ENCODE measurements around the gene SEC24D. TPM values are rescaled to one million over a fixed set of nuclear protein-coding genes. Genes with fewer than 3 reads are reported as not detected.

SEC24D gene
- total and polyA plus RNA-seq, 2 of the 8 experiments (the other 6 are each of a cell fraction or from before 2014, with no cell fraction given), result 28.9 to 91.6 TPM

GRCh38 chr4:118843237-118843636 is 7.3 kb upstream of the SEC24D start (continued):
- TF ChIP-seq CHD7 (IDR thresholded peaks at IDR 0.05; ENCODE audit: insufficient replicate concordance, low read length), result no peak
- no peak for TF ChIP-seq NANOG (IDR thresholded peaks at IDR 0.05; ENCODE audit: insufficient read depth, low read depth, low read length, poor library complexity, severe bottlenecking)
- no peak for TF ChIP-seq ASH2L (IDR thresholded peaks at IDR 0.05; ENCODE audit: low read length)
- no peak for TF ChIP-seq POLR2A (IDR thresholded peaks at IDR 0.05; ENCODE audit: control extremely low read depth in 1 of 2, low read depth in 2 of 2, low read length in 2 of 2)
- no peak for TF ChIP-seq EGR1 (IDR thresholded peaks at IDR 0.05; ENCODE audit: borderline replicate concordance, low read depth, low read length)
- TF ChIP-seq, protein P1, sequence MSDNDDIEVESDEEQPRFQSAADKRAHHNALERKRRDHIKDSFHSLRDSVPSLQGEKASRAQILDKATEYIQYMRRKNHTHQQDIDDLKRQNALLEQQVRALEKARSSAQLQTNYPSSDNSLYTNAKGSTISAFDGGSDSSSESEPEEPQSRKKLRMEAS (IDR thresholded peaks at IDR 0.05), result no peak
